T-helper 1 cell treated with Interleukin-12 subunit alpha and Interleukin-12 subunit beta and Interleukin-4 antibody, amounts not matched to agents 30 μg/mL and 1 μg/mL, for 36 hours (primary cell): ENCODE measurements around the gene MAD1L1.
"Not testable (repeated sequence)": the region's sequence is repeated elsewhere in the genome, so short reads cannot be mapped to it uniquely, and the experiment has no call there.

Source experiments
- H3K27ac Mint-ChIP-seq: one replicate; pipeline ENCODE4 v1.8.0; 2021; ENCODE audit warnings: mild to moderate bottlenecking, mixed read lengths
- H3K27me3 Mint-ChIP-seq: one replicate; pipeline ENCODE4 v1.8.0; 2021; ENCODE audit warnings: low read depth, mixed read lengths
- H3K36me3 Mint-ChIP-seq: one replicate; pipeline ENCODE4 v1.8.0; 2021; ENCODE audit warnings: low read depth, mixed read lengths
- H3K4me1 Mint-ChIP-seq: one replicate; pipeline ENCODE4 v1.8.0; 2021; ENCODE audit warnings: low read depth, mixed read lengths
- H3K4me3 Mint-ChIP-seq: one replicate; pipeline ENCODE4 v1.8.0; 2021; ENCODE audit warnings: mild to moderate bottlenecking, moderate library complexity, mixed read lengths
- H3K9me3 Mint-ChIP-seq: one replicate; pipeline ENCODE4 v1.8.0; 2021; ENCODE audit warnings: mixed read lengths

Gene MAD1L1

GRCh38 chr7:1848013-1848640, 384.6 kb downstream of the MAD1L1 start:
- Mint-ChIP-seq H3K4me3 (no peak overlapping the region), H3K4me1 (peaks cover 2% of the 10 kb centered on the region), H3K9me3 (no peaks in the 10 kb centered on the region), H3K27ac (no peak overlapping the region), H3K36me3 (peaks cover 3% of the 10 kb centered on the region), H3K27me3 (no peaks in the 10 kb centered on the region)

GRCh38 chr7:1847260-1848001, 385.3 kb downstream of the MAD1L1 start:
- Mint-ChIP-seq H3K27me3 (no peaks in the 10 kb centered on the region), H3K9me3 (no peaks in the 10 kb centered on the region), H3K4me3 (no peak overlapping the region), H3K27ac (no peak overlapping the region), H3K36me3 (peaks cover 3% of the 10 kb centered on the region), H3K4me1 (peaks cover 2% of the 10 kb centered on the region)

- Mint-ChIP-seq H3K27me3 (no peaks in the 10 kb centered on the region), H3K36me3 (peaks cover 3% of the 10 kb centered on the region), H3K9me3 (no peaks in the 10 kb centered on the region), H3K4me3 (no peak overlapping the region), H3K27ac (no peak overlapping the region), H3K4me1 (peaks cover 2% of the 10 kb centered on the region)
Measured at GRCh38 chr7:1846331-1847065, 386.2 kb downstream of the MAD1L1 start.

GRCh38 chr7:1845536-1846311, 387.0 kb downstream of the MAD1L1 start:
- no peaks in the 10 kb centered on the region for H3K9me3 Mint-ChIP-seq
- peaks cover 3% of the 10 kb centered on the region for H3K36me3 Mint-ChIP-seq
- no peaks in the 10 kb centered on the region for H3K27me3 Mint-ChIP-seq
- peaks cover 2% of the 10 kb centered on the region for H3K4me1 Mint-ChIP-seq
- no peak overlapping the region for H3K4me3 Mint-ChIP-seq
- H3K27ac Mint-ChIP-seq: no peak overlapping the region

GRCh38 chr7:1844951-1845390, 387.8 kb downstream of the MAD1L1 start:
- Mint-ChIP-seq H3K36me3 (peaks cover 3% of the 10 kb centered on the region), H3K27me3 (no peaks in the 10 kb centered on the region), H3K27ac (no peak overlapping the region), H3K4me3 (no peak overlapping the region), H3K4me1 (peaks cover 2% of the 10 kb centered on the region), H3K9me3 (no peaks in the 10 kb centered on the region)

- no peak overlapping the region for H3K27ac Mint-ChIP-seq
- H3K9me3 Mint-ChIP-seq: no peaks in the 10 kb centered on the region
- peaks cover 2% of the 10 kb centered on the region for H3K4me1 Mint-ChIP-seq
- H3K4me3 Mint-ChIP-seq: no peak overlapping the region
- no peaks in the 10 kb centered on the region for H3K27me3 Mint-ChIP-seq
- peaks cover 3% of the 10 kb centered on the region for H3K36me3 Mint-ChIP-seq
Measured at GRCh38 chr7:1844336-1844950, 388.3 kb downstream of the MAD1L1 start.

- Mint-ChIP-seq H3K27ac (no peak overlapping the region), H3K9me3 (no peaks in the 10 kb centered on the region), H3K27me3 (no peaks in the 10 kb centered on the region), H3K4me3 (no peak overlapping the region), H3K4me1 (peaks cover 2% of the 10 kb centered on the region), H3K36me3 (peaks cover 3% of the 10 kb centered on the region)
Measured at GRCh38 chr7:1843921-1844335, 388.8 kb downstream of the MAD1L1 start.

- no peak overlapping the region for H3K27ac Mint-ChIP-seq
- H3K36me3 Mint-ChIP-seq: peaks cover 3% of the 10 kb centered on the region
- no peak overlapping the region for H3K4me3 Mint-ChIP-seq
- peaks cover 2% of the 10 kb centered on the region for H3K4me1 Mint-ChIP-seq
- no peaks in the 10 kb centered on the region for H3K9me3 Mint-ChIP-seq
- H3K27me3 Mint-ChIP-seq: no peaks in the 10 kb centered on the region
Measured at GRCh38 chr7:1843271-1843861, 389.4 kb downstream of the MAD1L1 start.

- Mint-ChIP-seq H3K4me3 (no peak overlapping the region), H3K9me3 (no peaks in the 10 kb centered on the region), H3K27ac (no peak overlapping the region), H3K27me3 (no peaks in the 10 kb centered on the region), H3K36me3 (peaks cover 3% of the 10 kb centered on the region), H3K4me1 (peaks cover 2% of the 10 kb centered on the region)
Measured at GRCh38 chr7:1842321-1843221, 390.2 kb downstream of the MAD1L1 start.

- H3K36me3 Mint-ChIP-seq, H3K4me1 Mint-ChIP-seq, H3K27ac Mint-ChIP-seq, H3K27me3 Mint-ChIP-seq, H3K4me3 Mint-ChIP-seq, H3K9me3 Mint-ChIP-seq: not testable (repeated sequence)
Measured at GRCh38 chr7:1841286-1842021, 391.3 kb downstream of the MAD1L1 start.

GRCh38 chr7:1840744-1841143, 392.0 kb downstream of the MAD1L1 start:
- H3K9me3 Mint-ChIP-seq, H3K27ac Mint-ChIP-seq, H3K27me3 Mint-ChIP-seq, H3K4me1 Mint-ChIP-seq, H3K4me3 Mint-ChIP-seq, H3K36me3 Mint-ChIP-seq: not testable (repeated sequence)

GRCh38 chr7:1839701-1840100, 393.0 kb downstream of the MAD1L1 start:
- H3K9me3 Mint-ChIP-seq: peaks cover 6% of the 10 kb centered on the region
- no peaks in the 10 kb centered on the region for H3K4me1 Mint-ChIP-seq
- H3K36me3 Mint-ChIP-seq: peaks cover 5% of the 10 kb centered on the region
- H3K27ac Mint-ChIP-seq: no peak overlapping the region
- no peaks in the 10 kb centered on the region for H3K27me3 Mint-ChIP-seq
- no peak overlapping the region for H3K4me3 Mint-ChIP-seq
